Stimulated activated CD4-positive, alpha-beta T cell treated with anti-CD3 and anti-CD28 coated beads, Interleukin-15, amount 100 ng/mL, for 48 hours (primary cell): ENCODE results near the gene ADPRH.
"Not testable (repeated sequence)": the region's sequence is repeated elsewhere in the genome, so short reads cannot be mapped to it uniquely, and the experiment has no call there.

Experiments used
- DNase-seq, 2 donors: peaks; one replicate each; pipeline ENCODE4 v3.0.0-alpha.2; 2020; ENCODE audit warnings: low read depth in 2 of 2

ADPRH gene

DNA sequence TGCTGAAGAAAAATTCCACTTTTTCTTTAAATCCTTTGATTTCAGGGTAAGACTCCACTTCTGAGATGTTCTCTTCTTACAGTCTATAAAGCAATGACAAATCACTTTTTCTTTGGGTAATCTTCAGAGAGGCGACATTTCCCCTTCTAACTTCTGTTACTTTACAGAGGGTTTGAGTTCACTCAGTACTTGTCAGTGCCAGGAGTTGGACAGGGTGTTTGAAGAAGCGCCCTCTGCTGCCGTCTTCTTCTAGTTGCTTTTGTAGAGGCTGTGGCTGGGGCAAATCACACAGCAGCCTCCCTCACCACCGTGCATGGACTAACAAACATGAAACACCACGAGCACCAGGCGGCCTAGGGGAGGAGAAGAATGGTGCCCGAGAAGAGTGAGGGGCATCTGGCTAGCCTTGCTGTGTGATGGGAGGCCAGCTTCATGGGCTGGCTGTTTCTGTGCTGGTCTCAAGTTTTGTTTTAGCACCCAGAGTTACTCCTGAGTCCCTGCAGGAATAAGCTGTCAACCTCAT, 19.8 kb upstream of the ADPRH start, which contains the start of gene CD80:
CD80 (minus strand) TSS at position 174 of the 523 bp plus-strand sequence. CDS start 1,886 bp downstream, outside the sequence.
- DNase-seq: peak; percentile 40 to 48

DNA sequence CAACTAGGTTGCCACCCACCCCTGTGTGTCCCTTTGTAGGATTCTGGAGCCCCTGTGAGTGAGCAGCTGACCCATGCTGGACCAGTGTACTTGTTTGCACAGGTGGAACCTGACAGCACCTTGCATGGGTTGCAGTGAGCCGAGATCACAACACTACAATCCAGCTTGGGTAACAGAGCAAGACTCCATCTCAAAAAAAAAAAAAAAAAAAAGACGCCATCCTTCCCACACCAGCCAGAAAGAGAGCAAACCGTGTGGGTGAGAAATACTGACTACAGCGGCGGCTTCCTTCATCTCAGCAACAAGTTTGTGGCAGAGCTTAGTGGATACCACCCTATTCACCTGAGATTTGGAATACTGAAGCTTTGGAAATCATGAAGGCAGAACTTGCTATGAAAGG, 19.1 kb upstream of the ADPRH start:
- DNase-seq: no peak

DNA sequence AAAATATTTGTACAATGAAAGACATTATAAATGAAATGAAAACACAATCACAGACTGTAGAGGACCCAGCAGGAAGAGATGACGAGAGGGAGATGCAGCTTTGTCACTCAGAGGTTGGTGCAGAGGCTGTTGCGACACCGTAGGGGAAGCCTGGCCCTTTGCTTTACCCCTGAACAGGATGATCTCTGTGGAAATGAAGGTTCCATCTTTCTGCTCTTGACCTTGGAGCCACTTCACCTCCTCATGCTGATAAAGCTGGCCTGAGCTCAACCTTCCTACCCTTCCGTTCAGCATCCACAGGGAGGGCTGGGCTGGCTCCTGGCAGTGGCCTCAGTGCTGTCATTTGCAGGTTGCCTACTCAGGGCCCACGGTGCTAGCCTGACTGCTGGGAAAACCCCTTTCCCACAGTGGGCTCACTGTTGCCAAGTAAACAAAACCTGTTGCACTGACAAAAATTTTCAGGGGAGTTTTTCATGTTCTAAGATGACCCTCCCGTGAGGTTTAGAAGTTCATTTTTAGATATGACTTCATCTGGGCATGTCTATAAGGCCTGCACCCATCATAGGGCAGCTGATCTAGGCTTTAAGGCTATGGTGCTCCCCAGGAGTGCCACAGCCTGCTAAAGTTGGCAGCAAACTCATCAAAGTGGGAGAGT, 16.9 kb upstream of the ADPRH start:
- peak in 1 of 2 donors; percentile 12 for DNase-seq

DNA sequence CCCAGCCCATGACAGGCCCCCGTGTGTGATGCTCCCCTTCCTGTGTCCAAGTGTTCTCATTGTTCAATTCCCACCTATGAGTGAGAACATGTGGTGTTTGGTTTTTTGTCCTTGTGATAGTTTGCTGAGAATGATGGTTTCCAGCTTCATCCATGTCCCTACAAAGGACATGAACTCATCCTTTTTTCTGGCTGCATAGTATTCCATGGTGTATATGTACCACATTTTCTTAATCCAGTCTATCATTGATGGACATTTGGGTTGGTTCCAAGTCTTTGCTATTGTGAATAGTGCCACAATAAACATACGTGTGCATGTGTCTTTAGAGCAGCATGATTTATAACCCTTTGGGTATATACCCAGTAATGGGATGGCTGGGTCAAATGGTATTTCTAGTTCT, 16.0 kb upstream of the ADPRH start:
- not testable (repeated sequence) for DNase-seq

DNA sequence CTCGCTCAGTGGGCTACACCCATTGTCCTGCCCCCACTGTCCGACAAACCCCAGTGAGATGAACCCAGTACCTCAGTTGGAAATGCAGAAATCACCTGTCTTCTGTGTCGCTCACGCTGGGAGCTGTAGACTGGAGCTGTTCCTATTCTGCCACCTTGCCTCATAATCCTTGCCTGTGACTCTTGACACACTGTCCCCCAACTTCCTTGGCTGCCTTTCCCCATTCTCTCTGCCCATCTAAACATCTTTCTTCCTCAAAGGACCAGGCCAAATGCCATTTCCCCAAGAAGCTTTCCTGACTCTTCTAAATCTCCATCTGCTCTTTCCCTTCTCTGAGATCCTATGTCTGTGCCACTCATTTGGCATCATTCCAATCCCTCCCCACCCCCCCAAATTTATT, 10.1 kb upstream of the ADPRH start:
- DNase-seq: no peak

DNA sequence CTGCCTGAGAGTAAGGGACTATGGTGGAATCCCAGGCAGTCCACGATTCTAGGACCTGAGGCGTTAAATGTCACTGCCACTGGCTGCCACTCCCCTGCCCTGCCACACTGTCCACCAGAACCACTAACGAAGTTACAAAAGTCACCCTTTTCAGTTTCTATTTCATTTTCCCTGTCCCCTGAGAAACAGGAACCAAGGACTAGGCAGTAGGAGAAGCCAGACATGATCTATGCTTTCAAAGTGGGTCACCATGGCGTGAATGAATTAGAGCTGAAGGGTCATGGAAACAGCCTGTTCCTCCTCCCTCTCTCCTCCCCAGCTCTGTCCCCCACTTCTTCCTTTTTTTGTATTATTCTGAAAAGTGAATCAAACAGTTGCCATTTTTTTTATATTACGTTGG, 9.1 kb upstream of the ADPRH start:
- DNase-seq: no peak

DNA sequence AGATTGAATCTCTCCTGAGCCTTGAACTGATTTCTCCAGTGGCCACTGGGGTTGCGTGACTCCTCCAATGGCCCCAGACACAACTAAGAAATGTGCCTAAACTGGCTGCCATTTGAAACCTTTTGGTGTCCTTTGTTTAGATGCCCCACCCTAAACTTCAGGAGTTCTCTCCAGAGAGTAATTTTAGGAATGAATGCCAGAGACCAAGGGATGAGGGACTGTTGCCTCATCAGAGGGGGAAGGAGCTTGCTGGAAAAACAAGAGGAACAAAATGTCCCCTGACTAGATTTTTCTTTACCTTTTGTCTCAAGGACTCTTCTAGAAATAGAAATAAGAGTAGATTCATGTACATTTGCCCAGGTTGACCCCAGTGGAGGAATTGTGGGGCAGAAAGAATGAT, 8.1 kb upstream of the ADPRH start:
- DNase-seq: no peak

DNA sequence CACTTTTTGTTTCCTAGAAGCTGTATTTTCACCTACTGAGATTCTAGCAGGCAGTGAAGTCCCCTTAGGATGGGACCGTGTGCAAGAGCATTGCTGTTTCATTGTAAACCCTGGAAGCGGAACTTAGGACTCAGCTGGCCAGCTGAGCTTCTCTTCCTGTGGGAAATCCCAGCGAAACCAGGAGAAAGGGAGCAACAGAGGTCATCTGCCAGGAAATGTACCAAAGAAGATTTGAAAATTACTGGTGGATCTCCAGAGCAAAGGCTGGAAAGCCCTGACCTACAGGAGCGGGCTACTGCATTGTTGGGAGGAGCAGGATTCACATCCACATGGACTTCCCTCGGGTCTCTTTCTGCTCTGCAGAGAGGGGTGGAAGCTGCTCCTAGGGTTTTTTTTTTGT, 7.6 kb upstream of the ADPRH start:
- DNase-seq: no peak

DNA sequence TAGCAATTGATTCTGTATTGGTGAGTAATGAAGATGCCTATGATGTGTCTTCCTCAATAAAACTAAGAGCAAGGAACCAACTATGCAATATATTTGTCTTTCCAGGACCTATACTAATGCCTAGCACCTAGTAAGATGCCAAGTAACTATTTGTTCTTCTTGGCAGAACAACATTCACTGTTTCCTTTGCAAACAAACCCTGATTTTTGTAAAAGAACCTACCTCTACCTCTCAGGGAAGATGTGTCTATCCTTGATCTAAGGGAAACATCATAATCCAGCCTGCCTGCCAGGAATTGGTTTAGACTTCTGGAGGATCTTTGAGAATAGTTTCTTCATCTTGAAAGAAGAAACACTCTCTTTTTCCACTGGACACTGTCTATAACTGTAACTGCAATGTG, 3.8 kb upstream of the ADPRH start:
- no peak for DNase-seq

DNA sequence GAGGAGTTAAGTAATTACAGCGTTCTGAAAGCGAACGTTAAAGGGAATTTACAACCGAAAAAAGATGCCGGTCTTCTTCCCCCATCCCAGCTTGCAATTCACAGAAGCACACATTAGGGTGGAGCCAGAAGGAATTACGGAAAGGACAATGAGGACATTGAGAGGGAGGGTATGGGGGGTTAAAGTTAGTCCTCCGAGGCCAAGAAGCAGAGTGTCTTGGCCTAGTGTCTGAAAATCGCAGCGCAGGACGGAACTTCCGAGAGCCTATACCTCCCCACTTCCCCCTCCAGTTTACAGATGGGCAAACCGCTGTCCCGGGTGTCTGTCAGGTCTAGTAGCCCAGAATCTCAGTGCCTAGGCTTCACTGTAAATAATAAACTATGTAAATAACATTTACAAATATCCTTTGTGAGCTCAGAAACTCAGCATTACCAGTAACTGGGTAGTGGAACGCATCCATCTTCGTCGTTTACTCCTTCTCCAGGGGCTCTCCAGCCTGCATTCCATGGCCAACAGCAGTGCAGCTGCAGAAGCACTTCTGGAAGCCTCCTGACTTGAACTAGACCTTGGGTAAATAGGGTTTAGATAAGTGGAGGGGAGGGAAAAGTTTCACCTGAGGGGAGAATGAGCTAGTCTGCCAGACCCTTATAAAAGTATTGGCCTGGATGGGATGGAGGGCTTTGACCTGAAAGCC, 922 bp downstream of the ADPRH start:
- no peak for DNase-seq

DNA sequence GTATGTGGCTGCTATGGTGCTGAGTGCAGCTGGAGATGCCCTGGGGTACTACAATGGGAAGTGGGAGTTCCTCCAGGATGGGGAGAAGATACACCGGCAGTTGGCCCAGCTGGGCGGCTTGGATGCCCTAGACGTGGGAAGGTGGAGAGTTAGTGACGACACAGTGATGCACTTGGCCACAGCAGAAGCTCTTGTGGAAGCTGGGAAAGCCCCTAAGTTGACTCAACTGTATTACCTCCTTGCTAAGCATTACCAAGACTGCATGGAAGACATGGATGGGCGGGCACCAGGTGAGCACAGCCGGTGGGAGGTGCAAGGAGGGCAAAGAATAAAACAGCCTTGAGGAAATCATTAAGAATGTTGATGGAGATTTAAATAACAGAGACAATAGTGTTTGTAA, 2.9 kb downstream of the ADPRH start:
- peak in 1 of 2 donors; percentile 25 for DNase-seq

DNA sequence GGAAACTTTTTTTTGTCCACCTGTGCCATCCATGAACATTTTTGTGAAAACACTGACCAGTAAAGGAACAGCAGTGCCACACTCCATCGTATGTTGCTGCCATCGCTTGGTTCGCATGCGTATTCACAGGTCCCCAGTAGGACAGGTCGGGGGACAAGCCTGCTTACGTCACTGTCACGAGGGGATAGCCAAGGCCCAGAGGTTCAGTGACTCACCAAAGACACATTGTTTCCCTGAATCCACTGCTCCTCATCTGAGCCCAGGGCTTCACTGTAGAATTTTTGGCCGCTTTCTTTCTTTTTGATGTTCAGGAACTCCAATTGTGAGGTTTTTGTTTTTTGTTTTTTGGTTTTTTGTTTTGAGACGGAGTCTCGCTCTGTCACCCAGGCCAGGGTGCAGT, 5.9 kb downstream of the ADPRH start:
- no peak for DNase-seq

DNA sequence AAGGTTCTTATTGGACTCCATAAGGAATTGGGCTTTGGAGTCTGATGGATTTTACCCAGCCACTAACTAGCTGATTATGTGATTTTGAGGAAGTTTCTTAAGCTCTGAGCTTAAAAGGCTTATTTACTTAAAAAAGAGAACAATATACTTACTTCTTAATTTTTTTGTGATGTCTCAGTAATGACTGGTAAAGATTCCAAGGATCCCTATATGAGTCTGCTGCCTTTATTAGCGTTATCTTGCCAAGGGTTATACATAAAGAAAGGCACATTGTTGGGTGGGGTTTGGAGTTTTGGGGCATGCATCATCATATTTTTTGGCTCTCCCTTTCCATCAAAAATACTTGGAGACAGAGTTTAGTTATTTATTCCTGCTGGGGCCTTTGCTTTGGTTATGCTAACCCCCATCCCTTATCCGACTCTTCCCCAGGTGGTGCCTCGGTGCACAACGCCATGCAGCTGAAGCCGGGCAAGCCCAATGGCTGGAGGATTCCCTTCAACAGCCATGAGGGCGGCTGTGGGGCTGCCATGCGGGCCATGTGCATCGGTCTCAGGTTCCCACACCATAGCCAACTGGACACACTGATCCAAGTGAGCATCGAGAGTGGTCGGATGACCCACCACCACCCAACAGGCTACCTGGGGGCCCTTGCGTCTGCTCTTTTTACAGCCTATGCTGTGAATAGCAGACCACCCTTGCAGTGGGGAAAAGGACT, 6.7 kb downstream of the ADPRH start:
- DNase-seq: no peak

DNA sequence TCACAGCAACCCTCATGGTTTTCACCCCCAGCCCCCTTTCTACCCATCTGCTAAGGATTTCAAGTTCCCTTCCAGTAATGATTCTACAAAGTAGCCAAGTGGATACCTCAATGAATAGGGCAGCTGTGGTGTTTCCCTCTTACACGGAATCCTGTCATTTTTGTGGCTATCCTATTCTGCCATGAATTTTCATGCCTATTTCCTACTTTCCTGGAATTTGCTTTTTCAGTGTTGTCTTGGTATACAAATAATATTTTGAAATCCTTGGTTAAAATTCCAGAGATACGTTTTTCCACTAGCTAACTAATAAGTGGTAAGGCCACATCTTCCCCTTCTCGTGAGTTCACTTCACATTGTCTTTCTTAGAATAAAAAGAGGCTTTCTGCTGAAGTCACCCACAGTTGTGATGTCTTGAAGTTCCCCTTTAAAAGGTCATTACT, 7.5 kb downstream of the ADPRH start:
- DNase-seq: no peak

DNA sequence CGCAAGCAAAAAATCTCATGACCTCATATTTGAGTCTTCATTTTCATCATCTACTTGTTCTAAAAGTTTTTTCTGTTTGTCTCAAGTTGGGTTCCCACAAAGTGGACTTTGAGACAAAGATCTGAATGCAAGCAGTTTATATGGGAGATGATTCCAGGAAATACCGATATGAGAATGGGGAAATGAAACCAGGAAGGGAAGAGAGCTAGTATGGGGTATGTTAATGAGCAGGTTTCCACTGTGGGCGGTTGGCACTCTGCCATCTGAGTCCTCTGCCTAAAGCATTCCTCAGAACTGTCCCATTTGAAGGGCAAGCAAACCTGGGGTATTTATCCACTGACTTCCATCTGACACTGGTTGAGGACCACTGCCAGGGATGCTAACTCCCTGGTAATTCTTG, 8.8 kb downstream of the ADPRH start:
- DNase-seq: no peak

DNA sequence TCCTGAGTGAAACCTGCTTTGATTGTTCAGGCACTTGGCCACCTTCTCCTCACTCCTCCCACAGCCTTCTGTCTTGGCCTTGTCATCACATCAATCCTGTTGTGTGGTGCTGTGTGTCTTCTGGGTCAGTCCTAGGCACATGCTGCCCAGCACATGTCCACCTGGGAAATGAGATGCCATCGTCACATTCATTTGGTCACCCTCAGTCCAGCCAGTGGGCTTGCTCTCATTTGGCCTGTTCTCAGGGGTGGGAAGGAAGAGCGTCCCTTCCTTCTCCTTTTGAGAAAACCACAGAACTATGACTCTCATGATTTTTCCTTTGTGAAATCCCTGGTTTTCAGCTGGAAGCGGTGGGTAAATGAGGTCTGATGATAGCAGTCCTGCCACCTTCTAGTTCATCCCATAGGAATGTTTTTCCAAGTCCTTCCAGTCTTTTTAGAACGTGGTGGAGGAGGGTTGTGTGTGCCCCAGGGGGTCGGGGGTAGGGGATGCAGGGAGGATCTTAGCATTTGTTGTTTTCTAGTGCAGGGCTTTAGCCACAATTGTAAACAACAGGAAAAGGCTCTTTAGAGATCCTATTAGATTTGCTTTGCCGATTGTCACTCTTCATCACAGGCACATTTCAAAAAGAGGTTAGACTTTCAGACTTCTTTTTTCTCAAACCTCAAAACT, 9.9 kb downstream of the ADPRH start:
- DNase-seq: no peak

DNA sequence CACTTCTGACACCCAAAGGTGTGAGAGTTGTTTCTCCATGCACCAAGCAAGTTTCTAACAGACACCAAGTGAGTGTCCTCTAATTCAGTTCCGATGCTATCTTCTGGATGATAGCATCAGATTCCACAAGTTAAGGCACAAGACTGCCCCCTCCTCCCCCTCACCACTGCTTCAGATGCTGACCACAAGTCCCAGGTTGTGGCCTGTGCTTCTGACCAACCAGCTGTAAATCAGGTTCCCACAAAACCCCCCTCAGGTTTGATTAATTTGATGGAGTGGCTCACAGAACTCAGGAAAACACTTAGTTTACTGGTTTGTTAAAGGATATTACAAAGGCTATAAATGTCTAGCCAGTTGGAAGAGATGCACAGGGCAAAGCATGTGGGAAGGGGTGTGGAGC, 11.4 kb downstream of the ADPRH start:
- DNase-seq: no peak

DNA sequence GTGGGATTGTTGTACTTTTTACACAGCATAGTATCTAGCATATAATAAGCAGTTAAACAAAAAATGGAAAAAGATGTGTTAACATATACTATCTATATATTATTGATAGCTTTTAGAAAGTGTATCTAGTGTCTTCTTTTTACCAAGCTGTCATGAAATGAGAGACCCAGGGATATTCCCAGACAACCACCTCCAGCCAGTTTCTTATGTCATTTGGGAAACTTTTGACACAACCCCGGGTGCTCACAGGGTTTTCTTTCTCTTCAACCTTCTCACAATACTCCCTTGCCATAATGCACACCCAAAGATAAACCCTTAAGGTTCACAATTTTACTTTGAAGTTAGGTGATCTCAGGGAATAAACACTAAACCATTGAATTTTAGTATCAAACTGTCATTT, 13.6 kb downstream of the ADPRH start:
- no peak for DNase-seq

DNA sequence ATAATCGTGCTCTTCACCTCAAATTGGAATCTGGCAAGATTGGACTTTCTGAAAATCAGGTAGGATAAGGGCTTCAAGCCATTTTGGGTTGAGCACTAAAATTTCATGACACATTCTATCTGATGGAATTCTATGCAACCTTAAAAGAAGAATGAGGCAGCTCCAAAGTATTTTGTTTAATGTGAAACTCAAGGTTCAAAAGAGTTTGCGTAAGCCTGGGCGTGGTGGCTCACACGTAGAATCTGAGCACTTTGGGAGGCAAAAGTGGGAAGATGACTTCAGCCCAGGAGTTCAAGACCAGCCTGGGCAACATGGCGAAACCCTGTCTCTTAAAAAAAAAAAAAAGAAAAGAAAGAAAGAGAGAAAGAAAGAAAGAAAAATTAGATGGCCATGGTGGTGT, 14.8 kb downstream of the ADPRH start:
- DNase-seq: no peak

DNA sequence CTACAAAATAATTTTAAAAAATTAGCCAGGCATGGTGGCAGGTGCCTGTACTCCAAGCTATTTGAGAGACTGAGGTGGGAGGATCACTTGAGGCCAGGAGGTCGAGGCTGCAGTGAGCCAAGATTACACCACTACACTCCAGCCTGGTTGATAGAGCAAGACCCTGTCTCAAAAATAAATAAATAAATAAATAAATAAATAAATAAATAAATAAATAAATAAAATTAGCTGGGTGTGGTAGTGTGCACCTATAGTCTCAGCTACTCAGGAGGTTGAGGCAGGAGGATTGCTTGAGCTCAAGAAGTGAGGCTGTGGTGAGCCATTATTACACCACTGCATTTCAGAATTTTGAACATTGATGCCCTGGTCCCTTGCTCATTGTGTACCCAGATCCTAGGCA, 15.6 kb downstream of the ADPRH start:
- not testable (repeated sequence) for DNase-seq

DNA sequence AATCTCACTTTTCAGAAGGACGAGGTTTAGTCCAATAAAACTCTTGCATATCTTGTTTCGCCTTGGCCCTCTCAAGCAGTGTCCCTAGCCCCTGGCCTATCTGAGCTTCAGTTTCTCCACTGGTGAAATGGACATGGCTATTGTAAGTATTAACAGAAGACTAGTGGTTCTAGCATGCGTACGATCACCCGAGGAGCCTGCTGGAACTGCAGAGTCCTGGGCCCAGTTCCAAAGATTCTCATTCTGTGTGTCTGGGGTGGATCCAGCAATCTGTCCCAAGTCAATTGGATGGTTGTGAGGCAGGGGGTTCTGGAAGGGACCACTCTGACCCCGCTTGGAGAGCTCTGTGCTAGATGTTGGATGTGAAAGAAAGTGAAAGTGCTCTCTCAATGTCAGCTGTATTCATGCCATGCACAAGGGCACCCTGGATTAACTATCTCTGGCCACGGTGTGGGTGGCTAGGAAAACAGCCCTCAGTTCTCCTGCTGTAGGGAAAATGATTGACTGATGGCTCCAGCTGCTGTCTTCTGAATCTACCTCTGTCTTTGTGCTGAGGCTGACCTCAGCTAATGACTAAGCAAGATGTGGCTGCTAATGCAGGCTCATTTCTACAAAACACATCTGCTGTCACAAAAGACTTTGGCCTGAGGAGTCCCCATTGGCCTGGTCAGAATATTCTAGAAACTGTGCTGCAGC, 16.5 kb downstream of the ADPRH start:
- DNase-seq: no peak

DNA sequence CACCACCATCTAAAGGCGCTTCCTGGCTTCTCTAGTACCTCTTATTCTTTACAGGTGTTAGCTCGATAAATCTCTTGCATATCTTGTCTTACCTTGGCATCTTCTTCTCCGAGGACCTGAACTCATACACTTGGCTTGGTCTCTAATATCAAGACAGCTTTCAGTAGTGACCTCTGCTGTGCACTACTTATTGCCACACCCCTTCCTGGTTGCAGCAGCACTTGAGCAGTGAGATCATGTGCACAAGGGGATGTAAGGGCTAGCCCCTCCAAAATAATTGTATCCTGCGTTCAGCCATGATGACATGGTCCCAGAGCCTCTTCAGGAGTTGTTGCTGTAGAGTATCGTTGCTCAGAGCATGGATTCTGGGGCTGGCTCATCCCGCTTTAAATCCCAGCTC, 17.1 kb downstream of the ADPRH start:
- no peak for DNase-seq
